ENCODE measurements around the gene DPCD.

DNA sequence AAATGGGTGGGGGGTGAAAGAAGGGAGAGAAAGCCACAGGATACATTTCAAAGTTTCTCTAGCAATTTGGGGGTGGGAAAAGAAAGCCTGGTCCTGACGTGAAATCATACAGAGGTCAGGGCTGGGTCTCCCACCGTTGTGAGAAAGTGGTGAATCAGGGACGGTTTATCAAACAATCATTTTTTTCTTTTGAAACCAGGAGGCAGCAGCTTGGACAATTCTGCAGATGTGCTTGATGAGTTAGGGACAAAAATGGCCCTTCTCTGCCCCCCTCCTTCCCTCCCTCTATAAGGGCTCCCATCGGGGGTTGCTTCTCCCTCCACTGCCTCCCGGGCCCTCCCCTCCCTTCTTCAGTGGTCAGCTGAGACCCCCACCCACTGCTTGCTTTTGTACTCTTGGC, 63.2 kb downstream of the DPCD start:
- TF ChIP-seq CTCF (IDR thresholded peaks at IDR 0.05; ENCODE audit: low read depth, low read length), result no peak
- no peak for TF ChIP-seq POLR2A (IDR thresholded peaks at IDR 0.05; ENCODE audit: extremely low read depth, insufficient read length)
- TF ChIP-seq, protein P1, sequence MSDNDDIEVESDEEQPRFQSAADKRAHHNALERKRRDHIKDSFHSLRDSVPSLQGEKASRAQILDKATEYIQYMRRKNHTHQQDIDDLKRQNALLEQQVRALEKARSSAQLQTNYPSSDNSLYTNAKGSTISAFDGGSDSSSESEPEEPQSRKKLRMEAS (IDR thresholded peaks at IDR 0.05; ENCODE audit: low read depth, low read length), result no peak

All from NB4 (cell line).